Esophagus squamous epithelium (tissue), 5 donors: ENCODE results near the gene ANK3. TPM values are rescaled to one million over a fixed set of nuclear protein-coding genes. Genes with fewer than 3 reads are reported as not detected.

Experiments used
- DNase-seq: peaks from one replicate; lab custom pipeline; 2025; lab: John Stamatoyannopoulos, UW
- H3K27ac ChIP-seq, 4 donors: fragments of 200-600 bp; sonication (generic); one replicate each; pipeline ENCODE4 v1.5.1; 2016 to 2019; ENCODE audit warnings: mild to moderate bottlenecking in 1 of 4
- H3K27me3 ChIP-seq, 4 donors: fragments of 200-600 bp; sonication (generic); 1 replicate in 3 of 4; 2 replicates in 1 of 4; pipeline versions ENCODE4 v1.5.1 to v1.6.0; 2017 to 2021; ENCODE audit warnings: antibody characterized with exemption in 1 of 4
- H3K36me3 ChIP-seq, 3 donors: fragments of 200-600 bp; sonication (generic); one replicate each; pipeline ENCODE4 v1.5.1; 2016 to 2019
- H3K4me1 ChIP-seq, 3 donors: fragments of 200-600 bp; sonication (generic); one replicate each; pipeline ENCODE4 v1.5.1; 2017 to 2019
- H3K4me3 ChIP-seq, 4 donors: fragments of 200-600 bp; sonication (generic); 1 replicate in 3 of 4; 2 replicates in 1 of 4; pipeline ENCODE4 v1.5.1; 2016 to 2019; ENCODE audit warnings: mild to moderate bottlenecking in 2 of 4, moderate library complexity in 1 of 4
- H3K9me3 ChIP-seq, 3 donors: fragments of 200-600 bp; sonication (generic); one replicate each; pipeline ENCODE4 v1.5.1; 2016 to 2019
- POLR2A ChIP-seq, 4 donors: fragments of 450-650 bp; IDR thresholded peaks; one replicate each; pipeline ENCODE4 v1.6.1; 2017; ENCODE audit warnings: antibody characterized with exemption in 4 of 4, mild to moderate bottlenecking in 4 of 4, moderate library complexity in 3 of 4
- WGBS, 2 donors: methylation state at CpG; one replicate each; pipeline ENCODE4 v1.1.5; 2018; 5-methylcytosine and 5-hydroxymethylcytosine counted together
- intact Hi-C: fragments of 100-400 bp; cut with DNase I; formaldehyde crosslinking; loops from one replicate; pipeline ENCODE4 v1.15.0; 2022
- total RNA-seq, 4 donors: library from RNA; depleted of rRNA; stranded (reverse); fragments of >200 nt; gene quantifications; one replicate each; pipeline ENCODE4 v1.1.0, GENCODE V29; 2016
- TF ChIP-seq, protein P1 (sequence below), 6 experiments: fragments of 450-650 bp in 4 of 6; fragments of 200-600 bp in 2 of 6; sonication (generic) in 2 of 6; IDR thresholded peaks; one replicate each; pipeline ENCODE4 v1.5.1; 2016 to 2019; ENCODE audit warnings: antibody characterized with exemption in 6 of 6, mild to moderate bottlenecking in 4 of 6, moderate library complexity in 4 of 6
- donor health status: DM: yes; HTN: yes; CAD: no.

Gene ANK3
- total RNA-seq, 4 donors from 2014 or later: 23.1 to 59.1 (median 33.0) TPM

DNA sequence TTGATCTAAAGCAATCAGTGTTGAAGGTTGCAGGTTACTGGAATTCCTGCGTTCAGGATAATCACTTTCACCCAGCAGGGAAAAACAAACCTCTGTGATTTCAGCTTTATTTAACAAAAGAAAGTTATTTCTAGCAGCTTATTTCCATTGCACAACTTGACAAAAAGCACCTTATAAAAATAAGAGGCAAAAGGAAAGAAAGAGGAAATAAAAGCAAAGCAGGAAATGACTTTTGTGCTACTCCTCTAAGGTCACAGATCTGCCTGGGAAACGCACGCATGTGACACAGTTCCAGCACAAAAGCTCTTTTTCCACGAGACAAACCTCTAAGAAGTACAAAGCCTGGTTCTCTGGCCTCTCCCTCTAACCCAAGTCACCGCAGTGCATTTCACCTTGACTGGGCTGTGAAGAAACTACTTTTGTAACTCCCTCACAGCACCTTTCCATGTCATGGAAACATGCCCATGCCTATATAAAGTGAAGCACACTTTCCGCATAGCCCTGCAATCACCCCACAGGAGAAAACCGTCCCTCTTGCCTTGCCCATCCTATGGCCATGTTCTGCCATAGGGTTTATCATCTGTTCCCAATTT, 870 bp downstream of the ANK3 start:
- Histone ChIP-seq H3K27ac (no peak overlapping the region), H3K4me3 (no peak overlapping the region), H3K9me3 (no peaks in the 10 kb centered on the region), H3K4me1 (peaks cover 0 to 19% (median 4%) of the 10 kb centered on the region in 3 donors), H3K36me3 (no peaks in the 10 kb centered on the region), H3K27me3 (no peaks in the 10 kb centered on the region)
- 61 to 85% methylated on average over 7 of the region's 7 CpGs for WGBS, 2 donors
- TF ChIP-seq POLR2A (IDR thresholded peaks at IDR 0.05): no peak
- TF ChIP-seq, protein P1, sequence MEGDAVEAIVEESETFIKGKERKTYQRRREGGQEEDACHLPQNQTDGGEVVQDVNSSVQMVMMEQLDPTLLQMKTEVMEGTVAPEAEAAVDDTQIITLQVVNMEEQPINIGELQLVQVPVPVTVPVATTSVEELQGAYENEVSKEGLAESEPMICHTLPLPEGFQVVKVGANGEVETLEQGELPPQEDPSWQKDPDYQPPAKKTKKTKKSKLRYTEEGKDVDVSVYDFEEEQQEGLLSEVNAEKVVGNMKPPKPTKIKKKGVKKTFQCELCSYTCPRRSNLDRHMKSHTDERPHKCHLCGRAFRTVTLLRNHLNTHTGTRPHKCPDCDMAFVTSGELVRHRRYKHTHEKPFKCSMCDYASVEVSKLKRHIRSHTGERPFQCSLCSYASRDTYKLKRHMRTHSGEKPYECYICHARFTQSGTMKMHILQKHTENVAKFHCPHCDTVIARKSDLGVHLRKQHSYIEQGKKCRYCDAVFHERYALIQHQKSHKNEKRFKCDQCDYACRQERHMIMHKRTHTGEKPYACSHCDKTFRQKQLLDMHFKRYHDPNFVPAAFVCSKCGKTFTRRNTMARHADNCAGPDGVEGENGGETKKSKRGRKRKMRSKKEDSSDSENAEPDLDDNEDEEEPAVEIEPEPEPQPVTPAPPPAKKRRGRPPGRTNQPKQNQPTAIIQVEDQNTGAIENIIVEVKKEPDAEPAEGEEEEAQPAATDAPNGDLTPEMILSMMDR (IDR thresholded peaks at IDR 0.05): no peak
- intact Hi-C loops: no loop called here
- no peak for DNase-seq

DNA sequence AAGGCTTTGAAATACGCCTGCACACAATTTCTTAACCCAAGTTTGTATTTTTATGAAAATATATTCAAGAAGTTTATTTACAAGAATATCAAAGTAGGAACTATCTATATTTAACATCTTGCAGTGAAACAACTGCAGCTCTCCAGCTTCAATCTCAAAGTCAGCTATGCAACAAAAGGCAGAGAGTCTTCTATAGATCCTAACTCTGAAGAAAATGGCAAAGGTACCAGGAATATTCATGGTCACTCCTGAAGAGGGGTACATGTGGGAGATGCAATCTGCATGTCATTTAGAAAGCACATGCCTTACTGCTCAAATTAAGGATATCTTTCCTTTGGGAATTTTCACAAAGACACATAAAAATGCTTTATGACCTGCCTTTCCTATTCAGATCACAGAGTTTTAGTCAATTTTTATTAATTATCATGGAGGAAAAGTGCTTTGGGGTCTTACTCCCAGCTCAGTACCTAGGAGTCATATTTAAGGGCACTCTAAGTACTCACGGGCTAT, 1.5 kb downstream of the ANK3 start:
- no peaks in the 10 kb centered on the region for H3K27me3 ChIP-seq
- WGBS, 2 donors: 82 to 97% methylated on average over 2 of the region's 2 CpGs
- no peaks in the 10 kb centered on the region for H3K9me3 ChIP-seq
- intact Hi-C loops: no loop called here
- H3K27ac ChIP-seq: no peak overlapping the region
- no peak for TF ChIP-seq POLR2A (IDR thresholded peaks at IDR 0.05)
- TF ChIP-seq, protein P1 (IDR thresholded peaks at IDR 0.05): no peak
- no peak for DNase-seq
- no peak overlapping the region for H3K4me3 ChIP-seq
- H3K4me1 ChIP-seq: peaks cover 0 to 22% (median 4%) of the 10 kb centered on the region in 3 donors
- H3K36me3 ChIP-seq: no peaks in the 10 kb centered on the region

DNA sequence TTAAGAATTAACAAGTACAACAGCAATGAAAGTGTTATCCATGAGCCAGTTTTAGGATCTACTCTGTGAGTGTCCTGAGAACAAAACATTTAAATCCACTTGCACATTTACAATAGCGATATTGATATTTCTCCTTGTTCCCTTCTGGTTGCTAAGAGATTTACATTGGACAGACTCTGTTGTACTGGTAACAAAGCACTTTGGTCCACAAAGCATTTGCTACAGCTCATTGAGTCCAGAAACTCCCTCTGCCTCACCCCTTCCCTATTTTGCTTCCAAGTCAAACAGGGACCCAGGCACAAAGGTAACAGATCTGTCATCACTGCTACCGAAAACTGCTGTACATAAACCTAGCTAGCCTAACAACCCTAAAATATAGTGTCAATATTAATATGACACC, 2.1 kb downstream of the ANK3 start:
- Histone ChIP-seq H3K4me1 (peaks cover 0 to 25% (median 4%) of the 10 kb centered on the region in 3 donors), H3K9me3 (no peaks in the 10 kb centered on the region), H3K4me3 (no peak overlapping the region), H3K27ac (no peak overlapping the region), H3K27me3 (no peaks in the 10 kb centered on the region), H3K36me3 (no peaks in the 10 kb centered on the region)
- intact Hi-C loops: no loop called here
- no peak for TF ChIP-seq POLR2A (IDR thresholded peaks at IDR 0.05)
- TF ChIP-seq, protein P1 (IDR thresholded peaks at IDR 0.05): no peak
- 89 to 96% methylated on average over 2 of the region's 2 CpGs for WGBS, 2 donors
- no peak for DNase-seq

DNA sequence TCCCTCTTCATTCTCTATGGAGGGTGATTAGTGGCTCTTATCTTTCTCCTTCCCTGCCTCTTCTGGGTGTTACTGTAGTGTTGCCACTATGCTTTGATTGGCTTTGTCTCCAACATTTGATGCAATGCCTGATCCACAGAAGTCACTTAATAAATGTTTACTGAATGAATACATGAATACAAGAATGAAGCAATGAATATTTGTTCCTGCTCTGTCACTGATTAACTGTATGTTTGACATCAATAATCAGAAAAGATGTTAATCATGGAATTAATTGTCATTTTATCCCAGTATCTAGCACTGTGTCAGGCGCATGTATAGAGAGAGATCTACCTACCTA, 4.3 kb downstream of the ANK3 start:
- Histone ChIP-seq H3K4me1 (peaks cover 0 to 25% (median 4%) of the 10 kb centered on the region in 3 donors), H3K27ac (no peak overlapping the region), H3K9me3 (no peaks in the 10 kb centered on the region), H3K4me3 (no peak overlapping the region), H3K36me3 (no peaks in the 10 kb centered on the region), H3K27me3 (no peaks in the 10 kb centered on the region)
- no peak for DNase-seq
- intact Hi-C loops: no loop called here
- TF ChIP-seq POLR2A (IDR thresholded peaks at IDR 0.05): no peak
- TF ChIP-seq, protein P1 (IDR thresholded peaks at IDR 0.05): no peak
- WGBS, 2 donors: 94 to 96% methylated on average over 1 of the region's 1 CpG

DNA sequence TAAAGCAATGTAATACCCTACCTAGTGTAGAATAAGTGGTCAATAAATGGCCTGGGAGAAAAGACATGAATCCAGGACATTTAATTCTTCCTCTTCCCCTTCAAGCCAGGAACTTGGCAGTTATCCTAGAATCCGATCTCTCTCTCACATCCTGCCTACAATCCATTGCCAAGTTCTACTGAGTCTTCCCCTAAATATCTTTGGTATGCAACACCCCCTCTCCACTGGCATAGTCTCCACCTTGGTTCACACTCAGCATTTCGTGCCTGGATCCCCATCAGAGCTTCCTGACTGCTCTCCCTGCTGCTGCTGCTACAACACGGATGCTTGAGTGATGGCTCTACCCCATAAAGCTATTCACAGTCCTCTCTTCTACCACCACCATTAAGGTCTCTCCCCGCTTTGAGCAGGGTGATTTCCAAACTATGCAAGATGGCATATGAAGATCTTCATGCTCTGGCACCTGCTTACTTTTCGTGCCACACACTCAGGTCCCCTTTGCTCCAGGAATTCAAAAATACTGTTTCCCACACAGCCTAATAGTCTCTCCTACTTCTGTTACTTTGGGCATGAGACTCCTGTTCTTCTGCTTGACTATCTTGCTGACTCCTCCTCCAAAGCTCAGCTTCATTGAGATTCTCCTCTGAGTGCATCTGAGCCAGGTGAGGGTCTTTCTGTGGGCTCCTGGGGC, 4.8 kb downstream of the ANK3 start:
- no peaks in the 10 kb centered on the region for H3K36me3 ChIP-seq
- 46 to 50% methylated on average over 5 of the region's 5 CpGs for WGBS, 2 donors
- no peaks in the 10 kb centered on the region for H3K9me3 ChIP-seq
- intact Hi-C loops: no loop called here
- H3K4me3 ChIP-seq: no peak overlapping the region
- H3K27me3 ChIP-seq: no peaks in the 10 kb centered on the region
- no peak for DNase-seq
- no peak for TF ChIP-seq POLR2A (IDR thresholded peaks at IDR 0.05)
- TF ChIP-seq, protein P1 (IDR thresholded peaks at IDR 0.05): no peak
- no peak overlapping the region for H3K27ac ChIP-seq
- peaks cover 0 to 25% (median 4%) of the 10 kb centered on the region in 3 donors for H3K4me1 ChIP-seq
